K562 (cell line): Measurements from ENCODE around the gene GATA6. TPM values are rescaled to one million over a fixed set of nuclear protein-coding genes. Genes with fewer than 3 reads are reported as not detected.

ENCODE experiments used
- CREB3 ChIP-seq: fragments of 450-650 bp; conservative IDR thresholded peaks from 2 replicates; pipeline ENCODE4 v1.6.1; 2016; ENCODE audit warnings: missing genetic modification characterization, low read depth, mild to moderate bottlenecking, missing compliant biosample characterization, moderate library complexity
- CTCF ChIP-seq, 3 experiments: IDR thresholded peaks in 2 of 3; conservative IDR thresholded peaks in 1 of 3; 2 replicates each; pipeline ENCODE4 v1.5.1; 2011 to 2012; ENCODE audit warnings: low read length in 3 of 3, mild to moderate bottlenecking in 3 of 3, control low read depth in 2 of 3, improper control_type of control experiment in 1 of 3, inconsistent platforms in 1 of 3, low read depth in 1 of 3, mixed read lengths in 1 of 3, moderate library complexity in 1 of 3; ENCODE audit not compliant: insufficient read depth in 2 of 3
- FOXO4 ChIP-seq: fragments of 450-650 bp; formaldehyde crosslinking; IDR thresholded peaks from 2 replicates; pipeline ENCODE4 v1.4.0; 2020; ENCODE audit warnings: mild to moderate bottlenecking, moderate library complexity
- MGA ChIP-seq: fragments of 450-650 bp; IDR thresholded peaks from 2 replicates; pipeline ENCODE4 v1.6.1; 2016; ENCODE audit warnings: mild to moderate bottlenecking, moderate library complexity
- RAD21 ChIP-seq, 2 experiments: fragments of 250-450 bp in 1 of 2; fragments of 450-650 bp in 1 of 2; sonication (Bioruptor Pico) in 1 of 2; formaldehyde crosslinking in 1 of 2; IDR thresholded peaks in 1 of 2; conservative IDR thresholded peaks in 1 of 2; 2 replicates each; pipeline versions ENCODE4 v1.4.0 to v1.8.0; 2020 to 2022; ENCODE audit warnings: mild to moderate bottlenecking in 2 of 2, moderate library complexity in 1 of 2
- ZNF57 ChIP-seq: fragments of 450-650 bp; formaldehyde crosslinking; IDR thresholded peaks from 2 replicates; pipeline ENCODE4 v1.4.0; 2020; ENCODE audit warnings: mild to moderate bottlenecking, moderate library complexity
- ZNF695 ChIP-seq: fragments of 450-650 bp; formaldehyde crosslinking; IDR thresholded peaks from 2 replicates; pipeline ENCODE4 v1.4.0; 2020; ENCODE audit warnings: mild to moderate bottlenecking, moderate library complexity
- ZSCAN29 ChIP-seq: fragments of 450-650 bp; IDR thresholded peaks from 2 replicates; pipeline ENCODE4 v1.6.1; 2017
- polyA plus RNA-seq, 8 experiments: library from polyadenylated mRNA; depleted of rRNA in 4 of 8; stranded (reverse) in 5 of 8; unstranded in 3 of 8; fragments of >200 nt; fragmentation: Nextera tagmentation in 2 of 8; fragmentation: Illumina TruSeq in 1 of 8; extraction: Ambion mirVana in 2 of 8; extraction: Trizol in 1 of 8; gene quantifications; 2 replicates each; pipeline versions ENCODE4 v1.2.1 to v1.2.3, GENCODE V29; 2011 to 2014; ENCODE audit warnings: inconsistent platforms in 1 of 8, missing spikeins in 1 of 8
- total RNA-seq, 7 experiments: library from RNA; depleted of rRNA in 6 of 7; stranded (reverse); fragments of >200 nt in 6 of 7; fragmentation: Illumina TruSeq in 2 of 7; extraction: Trizol in 2 of 7; gene quantifications; 2 replicates each; pipeline versions ENCODE4 v1.2.1 to v1.2.3, GENCODE V29; 2011 to 2021; ENCODE audit warnings: low replicate concordance in 1 of 7

The GATA6 gene
- total and polyA plus RNA-seq, 9 of the 15 experiments (the other 6 are each of a cell fraction or from before 2014, with no cell fraction given), result 0.01 to 0.24 (median 0.16) TPM; not detected in 5

- TF ChIP-seq FOXO4 (no peak), CTCF (IDR thresholded peaks at IDR 0.05 in 2 of 3, conservative IDR thresholded peaks at IDR 0.05 in 1 of 3; ENCODE audit: insufficient read depth in 2 of 3, low read depth in 1 of 3, low read length in 3 of 3) (peak; percentile 24 to 35 (median 28); a peak in 3 of 6 replicates), ZSCAN29 (no peak), CREB3 (tag) (no peak), RAD21 (CRISPR knock-in tag; conservative IDR thresholded peaks at IDR 0.05 in 1 of 2, IDR thresholded peaks at IDR 0.05 in 1 of 2) (peak in 1 of 2 experiments; percentile 35; a peak in 2 of 4 replicates), ZNF57 (CRISPR knock-in tag) (no peak), MGA (no peak), ZNF695 (CRISPR knock-in tag) (no peak)
- TF ChIP-seq, all 486 proteins: peak for 2
Observed at GRCh38 chr18:22185273-22185672, 15.9 kb downstream of the GATA6 start (continued).
